ENCODE data around the gene TPMT.

The TPMT gene

DNA sequence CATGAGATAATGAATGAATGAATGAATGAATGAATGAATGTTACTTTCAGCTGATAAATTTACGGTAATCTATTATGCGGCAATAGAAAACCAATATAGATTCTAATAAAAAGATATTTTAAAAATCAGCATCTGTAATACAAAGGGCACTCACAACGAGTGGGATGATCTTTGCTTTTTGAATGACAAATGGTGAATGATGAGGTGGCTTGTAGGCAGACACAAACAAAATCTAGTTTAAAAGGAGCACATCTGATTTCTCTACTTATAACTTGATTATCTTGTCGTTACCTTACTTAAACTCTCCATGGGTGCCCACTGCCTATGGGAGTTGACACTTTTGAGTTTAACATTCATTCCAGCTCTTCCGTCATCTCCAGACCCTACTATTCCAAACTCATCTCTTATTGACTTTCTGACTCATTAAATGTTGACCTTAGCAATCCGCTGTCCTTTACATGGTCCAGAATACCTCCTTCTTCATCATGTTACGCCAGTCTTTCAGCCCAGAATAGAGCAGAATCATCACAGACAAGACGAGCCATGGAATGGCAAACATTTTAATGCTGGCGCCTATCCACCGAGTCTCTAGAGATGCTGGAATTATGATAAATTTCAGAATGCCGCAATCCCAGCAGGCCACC, 73.7 kb downstream of the TPMT start:
- DNase-seq (ENCODE audit: low spot score), result no peak
- H3K4me1 Mint-ChIP-seq (ENCODE audit: low read depth), result no peaks in the 10 kb centered on the region
- H3K4me3 Mint-ChIP-seq, result no peak overlapping the region
- no peaks in the 10 kb centered on the region for H3K36me3 Mint-ChIP-seq (ENCODE audit: low read depth)
- H3K27me3 Mint-ChIP-seq (ENCODE audit: low read depth), result peaks cover 3% of the 10 kb centered on the region
- H3K9me3 Mint-ChIP-seq, result peaks cover 7% of the 10 kb centered on the region
- no peak overlapping the region for H3K27ac Mint-ChIP-seq

GRCh38 chr6:18080544-18080943, 74.3 kb downstream of the TPMT start:
- no peaks in the 10 kb centered on the region for H3K4me1 Mint-ChIP-seq (ENCODE audit: low read depth)
- no peaks in the 10 kb centered on the region for H3K36me3 Mint-ChIP-seq (ENCODE audit: low read depth)
- peaks cover 13% of the 10 kb centered on the region for H3K9me3 Mint-ChIP-seq
- H3K27ac Mint-ChIP-seq, result no peak overlapping the region
- no peak for DNase-seq (ENCODE audit: low spot score)
- no peak overlapping the region for H3K4me3 Mint-ChIP-seq
- H3K27me3 Mint-ChIP-seq (ENCODE audit: low read depth), result peaks cover 3% of the 10 kb centered on the region

GRCh38 chr6:18078866-18079265, 76.0 kb downstream of the TPMT start:
- H3K27me3 Mint-ChIP-seq (ENCODE audit: low read depth), result peaks cover 3% of the 10 kb centered on the region
- peaks cover 23% of the 10 kb centered on the region for H3K9me3 Mint-ChIP-seq
- DNase-seq (ENCODE audit: low spot score), result no peak
- H3K27ac Mint-ChIP-seq, result no peak overlapping the region
- H3K36me3 Mint-ChIP-seq (ENCODE audit: low read depth), result no peaks in the 10 kb centered on the region
- H3K4me1 Mint-ChIP-seq (ENCODE audit: low read depth), result no peaks in the 10 kb centered on the region
- no peak overlapping the region for H3K4me3 Mint-ChIP-seq

Measured in T-helper 2 cell treated with Interferon-gamma antibody and Interleukin-4, amounts not matched to agents 5 μg/mL and 100 μg/mL, for 36 hours (primary cell).